Measurements from ENCODE around the gene PTPRD.

DNA sequence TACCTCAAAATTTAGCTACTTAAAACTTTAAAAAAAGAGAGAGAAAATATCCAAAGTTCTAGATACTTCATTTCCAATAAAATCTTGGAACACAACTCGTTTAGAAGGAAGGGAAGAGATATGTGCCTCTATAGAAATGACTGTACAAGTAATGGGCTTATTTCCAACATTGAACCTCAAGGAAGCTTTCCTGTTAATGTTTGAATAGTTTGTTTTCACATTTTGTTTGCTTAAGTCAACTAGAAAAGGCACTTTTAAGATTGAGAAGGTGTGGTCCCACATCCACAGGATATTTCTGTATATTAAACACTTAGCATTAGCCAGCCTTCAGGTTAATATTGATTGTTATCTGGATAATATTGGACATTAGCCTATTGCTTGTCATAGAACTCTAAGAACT is 384.7 kb downstream of the PTPRD start:
- TF ChIP-seq, protein P1, sequence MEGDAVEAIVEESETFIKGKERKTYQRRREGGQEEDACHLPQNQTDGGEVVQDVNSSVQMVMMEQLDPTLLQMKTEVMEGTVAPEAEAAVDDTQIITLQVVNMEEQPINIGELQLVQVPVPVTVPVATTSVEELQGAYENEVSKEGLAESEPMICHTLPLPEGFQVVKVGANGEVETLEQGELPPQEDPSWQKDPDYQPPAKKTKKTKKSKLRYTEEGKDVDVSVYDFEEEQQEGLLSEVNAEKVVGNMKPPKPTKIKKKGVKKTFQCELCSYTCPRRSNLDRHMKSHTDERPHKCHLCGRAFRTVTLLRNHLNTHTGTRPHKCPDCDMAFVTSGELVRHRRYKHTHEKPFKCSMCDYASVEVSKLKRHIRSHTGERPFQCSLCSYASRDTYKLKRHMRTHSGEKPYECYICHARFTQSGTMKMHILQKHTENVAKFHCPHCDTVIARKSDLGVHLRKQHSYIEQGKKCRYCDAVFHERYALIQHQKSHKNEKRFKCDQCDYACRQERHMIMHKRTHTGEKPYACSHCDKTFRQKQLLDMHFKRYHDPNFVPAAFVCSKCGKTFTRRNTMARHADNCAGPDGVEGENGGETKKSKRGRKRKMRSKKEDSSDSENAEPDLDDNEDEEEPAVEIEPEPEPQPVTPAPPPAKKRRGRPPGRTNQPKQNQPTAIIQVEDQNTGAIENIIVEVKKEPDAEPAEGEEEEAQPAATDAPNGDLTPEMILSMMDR (IDR thresholded peaks at IDR 0.05 in 8 of 11, conservative IDR thresholded peaks at IDR 0.05 in 3 of 11) = no peak
- no peak for TF ChIP-seq POLR2A (IDR thresholded peaks at IDR 0.05)
- TF ChIP-seq POLR2AphosphoS5 (IDR thresholded peaks at IDR 0.05) = no peak
